Thoracic aorta (tissue), 2 donors: ENCODE data around the gene COL4A4. TPM values are rescaled to one million over a fixed set of nuclear protein-coding genes. Genes with fewer than 3 reads are reported as not detected.

Source experiments
- ATAC-seq: fragments of 150-250 bp; one replicate; pipeline ENCODE4 v1.8.0; 2017; ENCODE audit warnings: low read depth; ENCODE audit not compliant: insufficient number of reproducible peaks, low FRiP score
- DNase-seq: peaks from one replicate; pipeline ENCODE4 v3.0.0-alpha.2; 2020; ENCODE audit warnings: low spot score
- H3K27ac ChIP-seq, 2 donors: fragments of 200-600 bp; sonication (generic); 1 replicate in 1 of 2; 2 replicates in 1 of 2; pipeline ENCODE4 v1.5.1; 2016; ENCODE audit warnings: mild to moderate bottlenecking in 2 of 2, moderate library complexity in 2 of 2
- H3K27me3 ChIP-seq: fragments of 200-600 bp; sonication (generic); replicated peaks from 2 replicates; pipeline ENCODE4 v1.6.0; 2016; ENCODE audit warnings: mild to moderate bottlenecking; ENCODE audit not compliant: insufficient read depth
- H3K36me3 ChIP-seq: fragments of 200-600 bp; sonication (generic); one replicate; pipeline ENCODE4 v1.5.1; 2016
- H3K4me1 ChIP-seq, 2 donors: fragments of 200-600 bp; sonication (generic); 1 replicate in 1 of 2; 2 replicates in 1 of 2; pipeline versions ENCODE4 v1.5.1 to v1.6.0; 2016; ENCODE audit warnings: low read depth in 2 of 2, mild to moderate bottlenecking in 1 of 2; ENCODE audit not compliant: control insufficient read depth in 1 of 2
- H3K4me3 ChIP-seq: fragments of 200-600 bp; sonication (generic); 2 replicates; pipeline ENCODE4 v1.5.1; 2016; ENCODE audit warnings: mild to moderate bottlenecking
- H3K9me3 ChIP-seq: fragments of 200-600 bp; sonication (generic); 2 replicates; pipeline ENCODE4 v1.5.1; 2016
- total RNA-seq, 2 donors: library from RNA; depleted of rRNA; stranded (reverse); fragments of >200 nt; gene quantifications; one replicate each; pipeline versions ENCODE4 v1.1.0 to v1.2.3, GENCODE V29; 2016
- TF ChIP-seq, protein P1 (sequence below): fragments of 200-600 bp; sonication (generic); IDR thresholded peaks from one replicate; pipeline ENCODE4 v1.5.1; 2019; ENCODE audit warnings: antibody characterized with exemption

COL4A4 gene
- total RNA-seq, 2 donors from 2014 or later, result 17.2 to 34.0 TPM

GRCh38 chr2:227130636-227131035 is 33.4 kb downstream of the COL4A4 start:
- ATAC-seq, result no peak
- Histone ChIP-seq H3K36me3 (no peaks in the 10 kb centered on the region), H3K9me3 (no peaks in the 10 kb centered on the region)

DNA sequence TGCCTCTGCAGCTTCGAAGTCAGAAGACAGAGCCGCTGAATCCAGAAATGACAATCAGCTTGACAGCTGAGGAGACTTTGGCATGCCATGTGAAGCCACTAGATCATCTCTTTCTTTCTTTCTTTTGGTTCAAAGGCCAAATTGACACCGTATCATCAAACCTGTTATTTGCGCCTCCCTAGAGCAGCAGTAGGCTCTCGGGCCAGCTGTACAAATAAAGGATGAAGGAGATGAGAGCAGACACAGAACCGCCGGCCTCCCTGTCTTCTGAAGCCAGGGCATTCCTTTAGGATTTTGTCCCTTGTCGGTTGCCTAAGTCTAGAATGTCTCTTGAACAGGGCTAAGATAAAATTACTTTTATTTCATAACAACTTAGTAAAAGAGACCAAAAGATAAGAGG is 36.8 kb downstream of the COL4A4 start:
- Histone ChIP-seq H3K27ac (no peak overlapping the region), H3K4me3 (no peak overlapping the region), H3K27me3 (no peaks in the 10 kb centered on the region), H3K4me1 (no peaks in the 10 kb centered on the region), H3K9me3 (no peaks in the 10 kb centered on the region), H3K36me3 (no peaks in the 10 kb centered on the region)
- TF ChIP-seq, protein P1, sequence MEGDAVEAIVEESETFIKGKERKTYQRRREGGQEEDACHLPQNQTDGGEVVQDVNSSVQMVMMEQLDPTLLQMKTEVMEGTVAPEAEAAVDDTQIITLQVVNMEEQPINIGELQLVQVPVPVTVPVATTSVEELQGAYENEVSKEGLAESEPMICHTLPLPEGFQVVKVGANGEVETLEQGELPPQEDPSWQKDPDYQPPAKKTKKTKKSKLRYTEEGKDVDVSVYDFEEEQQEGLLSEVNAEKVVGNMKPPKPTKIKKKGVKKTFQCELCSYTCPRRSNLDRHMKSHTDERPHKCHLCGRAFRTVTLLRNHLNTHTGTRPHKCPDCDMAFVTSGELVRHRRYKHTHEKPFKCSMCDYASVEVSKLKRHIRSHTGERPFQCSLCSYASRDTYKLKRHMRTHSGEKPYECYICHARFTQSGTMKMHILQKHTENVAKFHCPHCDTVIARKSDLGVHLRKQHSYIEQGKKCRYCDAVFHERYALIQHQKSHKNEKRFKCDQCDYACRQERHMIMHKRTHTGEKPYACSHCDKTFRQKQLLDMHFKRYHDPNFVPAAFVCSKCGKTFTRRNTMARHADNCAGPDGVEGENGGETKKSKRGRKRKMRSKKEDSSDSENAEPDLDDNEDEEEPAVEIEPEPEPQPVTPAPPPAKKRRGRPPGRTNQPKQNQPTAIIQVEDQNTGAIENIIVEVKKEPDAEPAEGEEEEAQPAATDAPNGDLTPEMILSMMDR, result no peak
- DNase-seq (no peak), ATAC-seq (no peak)

More at GRCh38 chr2:227130636-227131035, 33.4 kb downstream of the COL4A4 start:
- Histone ChIP-seq H3K4me3 (no peak overlapping the region), H3K27ac (no peak overlapping the region), H3K27me3 (no peaks in the 10 kb centered on the region), H3K4me1 (no peaks in the 10 kb centered on the region)
- no peak for DNase-seq
- TF ChIP-seq, protein P1, result no peak

GRCh38 chr2:227125506-227125905 is 38.5 kb downstream of the COL4A4 start:
- Histone ChIP-seq H3K9me3 (no peaks in the 10 kb centered on the region), H3K4me1 (no peaks in the 10 kb centered on the region), H3K27ac (no peak overlapping the region), H3K36me3 (no peaks in the 10 kb centered on the region), H3K27me3 (no peaks in the 10 kb centered on the region), H3K4me3 (no peak overlapping the region)
- DNase-seq (no peak), ATAC-seq (no peak)
- TF ChIP-seq, protein P1, result no peak

DNA sequence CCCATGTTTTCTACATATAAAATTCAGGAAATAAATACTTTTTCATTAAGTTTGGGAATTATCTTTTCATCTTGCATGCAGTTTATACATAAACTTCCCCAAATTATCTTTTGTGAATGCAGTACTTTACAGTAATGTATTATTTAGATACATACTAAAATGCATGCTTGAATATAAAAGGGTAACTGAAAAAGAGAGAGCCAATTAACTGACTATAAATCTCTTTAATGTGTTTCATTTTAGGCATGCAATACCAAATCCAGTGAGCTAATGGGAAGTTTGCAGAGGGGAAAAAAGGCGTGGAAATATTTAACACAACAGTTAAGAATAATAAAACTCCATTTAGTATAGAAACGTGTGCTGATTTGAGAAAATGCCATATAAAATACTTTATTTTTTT is 39.2 kb downstream of the COL4A4 start:
- TF ChIP-seq, protein P1, result no peak
- no peak overlapping the region for H3K27ac ChIP-seq
- no peaks in the 10 kb centered on the region for H3K4me1 ChIP-seq
- H3K9me3 ChIP-seq, result no peaks in the 10 kb centered on the region
- H3K4me3 ChIP-seq, result no peak overlapping the region
- no peaks in the 10 kb centered on the region for H3K27me3 ChIP-seq
- no peaks in the 10 kb centered on the region for H3K36me3 ChIP-seq
- DNase-seq (no peak), ATAC-seq (no peak)

- Histone ChIP-seq H3K27me3 (no peaks in the 10 kb centered on the region), H3K27ac (no peak overlapping the region), H3K4me3 (no peak overlapping the region), H3K36me3 (peaks cover 3% of the 10 kb centered on the region), H3K9me3 (no peaks in the 10 kb centered on the region), H3K4me1 (no peaks in the 10 kb centered on the region)
- DNase-seq (no peak), ATAC-seq (no peak)
- TF ChIP-seq, protein P1, result no peak
Observed at GRCh38 chr2:227123697-227124096, 40.3 kb downstream of the COL4A4 start.
